Measurements from ENCODE around the gene SETDB1. TPM values are rescaled to one million over a fixed set of nuclear protein-coding genes. Genes with fewer than 3 reads are reported as not detected.

The SETDB1 gene
- total RNA-seq, 1 donor from 2014 or later: 81.6 TPM

DNA sequence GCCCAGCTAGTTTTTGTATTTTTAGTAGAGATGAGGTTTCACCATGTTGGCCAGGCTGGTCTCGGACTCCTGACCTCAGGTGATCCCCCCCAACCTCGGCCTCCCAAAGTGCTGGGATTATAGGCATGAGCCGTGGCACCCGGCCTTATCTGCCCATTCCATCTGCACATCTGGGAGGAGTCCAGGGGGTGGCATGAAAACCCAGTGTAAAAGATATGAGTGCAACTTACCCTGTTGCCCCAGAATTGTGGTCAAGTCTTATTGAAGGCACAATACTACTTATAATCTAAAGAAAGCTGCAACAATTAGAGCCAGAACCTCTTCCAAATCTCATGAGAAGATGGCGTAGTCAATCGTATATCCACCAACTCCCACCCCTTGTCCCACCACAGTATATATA is 20.9 kb upstream of the SETDB1 start:
- Mint-ChIP-seq H3K4me3 (no peak overlapping the region), H3K27ac (ENCODE audit: unreplicated experiment) (no peak overlapping the region), H3K27me3 (ENCODE audit: low read depth) (no peaks in the 10 kb centered on the region), H3K9me3 (peaks cover 2% of the 10 kb centered on the region), H3K36me3 (ENCODE audit: low read depth) (no peaks in the 10 kb centered on the region), H3K4me1 (no peaks in the 10 kb centered on the region)
- TF ChIP-seq CTCF (conservative IDR thresholded peaks at IDR 0.05): no peak
- no peak for DNase-seq (ENCODE audit: low read depth, low spot score)

GRCh38 chr1:150906329-150906728 is 19.8 kb upstream of the SETDB1 start:
- no peak for TF ChIP-seq CTCF (conservative IDR thresholded peaks at IDR 0.05)
- no peaks in the 10 kb centered on the region for H3K36me3 Mint-ChIP-seq (ENCODE audit: low read depth)
- H3K4me3 Mint-ChIP-seq: no peak overlapping the region
- peaks cover 2% of the 10 kb centered on the region for H3K9me3 Mint-ChIP-seq
- no peak for DNase-seq (ENCODE audit: low read depth, low spot score)
- no peaks in the 10 kb centered on the region for H3K4me1 Mint-ChIP-seq
- H3K27me3 Mint-ChIP-seq (ENCODE audit: low read depth): no peaks in the 10 kb centered on the region
- no peak overlapping the region for H3K27ac Mint-ChIP-seq (ENCODE audit: unreplicated experiment)

DNA sequence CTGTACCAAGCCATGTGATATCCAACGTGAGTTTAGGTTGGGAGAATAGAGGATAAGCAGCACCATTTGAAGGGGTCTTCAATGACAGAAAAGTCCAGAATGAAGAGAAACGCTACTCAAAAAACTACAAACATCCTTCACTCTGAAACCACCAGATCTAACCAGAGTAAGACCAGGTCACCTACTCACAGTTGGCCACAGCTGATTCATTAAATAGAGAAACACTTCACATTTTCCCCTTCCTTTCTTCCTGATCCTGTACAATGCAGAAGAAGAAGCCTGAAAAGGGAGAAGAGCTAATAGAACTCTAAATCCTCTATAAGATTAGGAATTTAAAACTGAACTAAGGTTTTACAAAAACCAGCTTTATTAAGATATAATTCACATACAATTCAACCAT is 19.4 kb upstream of the SETDB1 start:
- Mint-ChIP-seq H3K36me3 (ENCODE audit: low read depth) (no peaks in the 10 kb centered on the region), H3K27me3 (ENCODE audit: low read depth) (no peaks in the 10 kb centered on the region), H3K4me3 (no peak overlapping the region), H3K9me3 (peaks cover 2% of the 10 kb centered on the region), H3K4me1 (no peaks in the 10 kb centered on the region), H3K27ac (ENCODE audit: unreplicated experiment) (no peak overlapping the region)
- no peak for DNase-seq (ENCODE audit: low read depth, low spot score)
- no peak for TF ChIP-seq CTCF (conservative IDR thresholded peaks at IDR 0.05)

DNA sequence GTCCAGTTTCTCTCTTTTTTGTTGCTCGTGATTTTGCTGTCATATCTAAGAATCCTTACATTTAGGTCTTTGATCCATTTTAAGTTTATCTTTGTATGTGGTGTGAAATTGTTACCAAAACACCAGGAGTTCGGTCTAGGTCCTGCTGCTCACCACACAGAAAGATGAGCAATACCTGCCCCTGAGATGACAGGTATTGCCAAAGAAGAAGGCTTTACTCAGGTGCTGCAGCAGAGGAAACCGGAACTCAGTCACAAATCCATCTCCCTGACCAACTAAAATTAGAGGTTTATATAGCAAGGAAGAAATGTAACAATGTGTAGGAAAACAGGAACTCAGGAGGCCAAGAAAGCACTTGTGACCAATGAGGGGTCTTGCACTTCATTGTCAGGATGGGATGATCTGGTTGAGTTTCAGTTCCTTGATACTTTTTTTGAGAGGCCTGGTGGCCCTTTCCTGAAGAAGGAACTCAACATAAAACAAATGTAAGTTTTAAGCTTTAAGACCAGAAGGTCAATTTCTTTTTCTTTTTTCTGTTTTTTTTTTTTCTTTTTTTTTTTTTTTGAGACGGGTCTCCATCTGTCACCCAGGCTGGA is 16.5 kb upstream of the SETDB1 start:
- Mint-ChIP-seq H3K9me3 (peaks cover 2% of the 10 kb centered on the region), H3K27me3 (ENCODE audit: low read depth) (no peaks in the 10 kb centered on the region), H3K27ac (ENCODE audit: unreplicated experiment) (no peak overlapping the region), H3K36me3 (ENCODE audit: low read depth) (no peaks in the 10 kb centered on the region), H3K4me1 (no peaks in the 10 kb centered on the region), H3K4me3 (no peak overlapping the region)
- no peak for DNase-seq (ENCODE audit: low read depth, low spot score)
- no peak for TF ChIP-seq CTCF (conservative IDR thresholded peaks at IDR 0.05)

DNA sequence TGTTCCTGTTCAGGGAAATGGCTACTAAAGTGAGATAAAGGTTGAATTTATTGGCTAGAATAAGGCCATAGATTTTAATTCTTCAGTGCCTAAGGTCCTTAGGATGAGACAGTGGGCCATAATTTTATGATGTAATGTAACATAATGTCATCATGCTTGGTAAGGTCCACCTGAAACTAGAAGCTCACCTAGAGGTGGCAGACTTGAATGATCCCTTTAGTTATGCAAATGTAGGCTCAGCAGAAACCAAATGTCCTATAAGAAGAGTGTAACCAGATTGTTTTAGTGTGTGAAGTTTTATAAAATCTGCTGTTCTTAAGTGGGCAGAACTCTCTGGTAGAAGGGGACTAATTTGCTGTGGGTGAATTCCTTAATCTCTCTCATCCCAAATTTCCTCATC is 13.5 kb upstream of the SETDB1 start:
- H3K4me3 Mint-ChIP-seq: no peak overlapping the region
- no peak for TF ChIP-seq CTCF (conservative IDR thresholded peaks at IDR 0.05)
- no peaks in the 10 kb centered on the region for H3K36me3 Mint-ChIP-seq (ENCODE audit: low read depth)
- H3K27me3 Mint-ChIP-seq (ENCODE audit: low read depth): no peaks in the 10 kb centered on the region
- H3K9me3 Mint-ChIP-seq: peaks cover 2% of the 10 kb centered on the region
- no peak for DNase-seq (ENCODE audit: low read depth, low spot score)
- H3K27ac Mint-ChIP-seq (ENCODE audit: unreplicated experiment): no peak overlapping the region
- no peaks in the 10 kb centered on the region for H3K4me1 Mint-ChIP-seq
